COLO829 (cell line): Measurements from ENCODE around the gene PCBP2.
"Not testable (repeated sequence)": the region's sequence is repeated elsewhere in the genome, so short reads cannot be mapped to it uniquely, and the experiment has no call there.

ENCODE experiments used
- DNase-seq: peaks from one replicate; pipeline ENCODE4 v3.0.0; 2012; ENCODE audit warnings: low spot score

PCBP2 gene

DNA sequence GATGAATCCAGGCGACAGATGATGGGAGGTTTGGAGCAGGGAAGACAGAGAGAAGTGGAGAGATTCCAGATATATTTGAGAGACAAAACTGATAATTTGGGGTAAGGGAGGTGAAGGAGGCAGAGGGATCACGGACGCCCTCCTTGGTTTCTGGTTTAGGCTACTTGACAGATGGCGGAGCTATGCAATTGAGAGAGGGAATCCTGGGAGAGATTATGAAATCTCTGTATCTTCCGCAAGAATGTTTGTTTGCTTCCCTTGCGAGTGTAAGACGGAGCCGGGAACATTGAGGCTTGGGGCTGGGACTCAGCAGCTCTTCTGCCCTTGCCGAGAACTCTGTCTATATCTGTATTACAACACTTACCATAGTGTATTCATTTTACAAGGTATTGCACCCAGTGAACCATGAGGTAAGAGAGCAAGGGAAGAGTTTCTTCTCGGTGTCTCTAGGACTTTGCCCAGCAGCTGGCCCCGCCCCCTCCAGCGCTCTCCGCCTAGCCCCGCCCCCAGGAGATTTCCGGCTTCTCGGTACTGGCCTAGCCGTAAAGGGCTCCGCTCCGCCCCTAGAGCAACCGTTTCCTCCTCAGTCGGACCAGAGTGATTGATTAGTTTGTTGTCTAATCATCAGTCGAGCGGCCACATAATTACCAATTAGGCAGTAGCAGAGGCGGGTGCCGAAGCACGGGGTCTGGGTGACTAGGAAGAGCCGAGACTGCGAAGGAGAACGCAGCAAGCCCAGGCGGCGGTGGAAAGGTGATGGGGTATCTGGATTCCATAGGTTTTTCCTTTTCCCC is 10.7 kb upstream of the PCBP2 start, which contains the start of gene PRR13:
PRR13 (plus strand) TSS at position 695 of the 794 bp plus-strand sequence. CDS start 981 bp downstream, outside the sequence.
- DNase-seq: peak; percentile 98

GRCh38 chr12:53443955-53444354 is 7.9 kb upstream of the PCBP2 start:
- DNase-seq: no peak

DNA sequence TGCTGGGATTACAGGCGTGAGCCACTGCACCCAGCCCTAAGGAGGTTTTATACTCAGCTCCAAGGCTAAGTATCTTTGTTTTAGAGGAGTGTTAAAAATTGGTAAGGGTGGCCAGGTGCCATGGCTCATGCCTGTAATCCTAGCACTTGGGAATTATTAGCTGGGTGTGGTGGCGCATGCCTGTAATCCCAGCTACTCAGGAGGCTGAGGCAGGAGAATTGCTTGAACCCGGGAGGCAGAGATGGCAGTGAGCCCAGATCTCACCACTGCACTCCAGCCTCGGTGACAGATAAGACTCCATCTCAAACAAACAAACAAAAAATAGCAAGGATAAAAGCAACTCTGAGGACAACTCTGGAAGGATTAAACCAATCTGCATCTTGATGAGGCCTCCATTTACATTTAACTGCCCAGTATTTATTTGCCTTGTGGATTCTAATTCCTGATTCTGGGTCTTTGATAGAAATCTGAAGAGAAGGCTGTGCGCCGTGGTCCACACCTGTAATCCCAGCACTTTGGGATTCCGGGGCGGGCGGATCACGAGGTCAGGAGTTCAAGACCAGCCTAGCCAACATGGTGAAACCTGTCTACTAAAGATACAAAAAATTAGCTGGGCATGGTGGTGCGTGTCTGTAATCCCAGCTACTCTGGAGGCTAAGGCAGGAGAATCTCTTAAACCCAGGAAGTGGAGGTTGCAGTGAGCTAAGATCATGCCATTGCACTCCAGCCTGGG is 7.1 kb upstream of the PCBP2 start:
- DNase-seq: not testable (repeated sequence)

DNA sequence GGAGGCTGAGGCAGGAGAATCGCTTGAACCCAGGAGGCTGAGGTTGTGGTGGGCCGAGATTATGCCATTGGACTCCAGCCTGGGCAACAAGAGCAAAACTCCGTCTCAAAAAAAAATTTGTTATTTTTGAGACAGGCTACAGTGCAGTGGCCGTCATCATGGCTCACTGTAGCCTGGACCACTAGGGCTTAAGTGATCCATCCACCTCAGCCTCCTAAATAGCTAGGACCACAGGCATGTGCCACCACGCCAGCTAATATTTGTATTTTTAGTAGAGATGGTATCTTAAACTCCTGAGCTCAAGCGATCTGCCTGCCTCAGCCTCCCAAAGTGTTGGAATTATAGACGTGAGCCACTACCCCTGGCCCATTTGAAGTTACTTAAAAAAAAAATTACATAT is 966 bp upstream of the PCBP2 start:
- no peak for DNase-seq

DNA sequence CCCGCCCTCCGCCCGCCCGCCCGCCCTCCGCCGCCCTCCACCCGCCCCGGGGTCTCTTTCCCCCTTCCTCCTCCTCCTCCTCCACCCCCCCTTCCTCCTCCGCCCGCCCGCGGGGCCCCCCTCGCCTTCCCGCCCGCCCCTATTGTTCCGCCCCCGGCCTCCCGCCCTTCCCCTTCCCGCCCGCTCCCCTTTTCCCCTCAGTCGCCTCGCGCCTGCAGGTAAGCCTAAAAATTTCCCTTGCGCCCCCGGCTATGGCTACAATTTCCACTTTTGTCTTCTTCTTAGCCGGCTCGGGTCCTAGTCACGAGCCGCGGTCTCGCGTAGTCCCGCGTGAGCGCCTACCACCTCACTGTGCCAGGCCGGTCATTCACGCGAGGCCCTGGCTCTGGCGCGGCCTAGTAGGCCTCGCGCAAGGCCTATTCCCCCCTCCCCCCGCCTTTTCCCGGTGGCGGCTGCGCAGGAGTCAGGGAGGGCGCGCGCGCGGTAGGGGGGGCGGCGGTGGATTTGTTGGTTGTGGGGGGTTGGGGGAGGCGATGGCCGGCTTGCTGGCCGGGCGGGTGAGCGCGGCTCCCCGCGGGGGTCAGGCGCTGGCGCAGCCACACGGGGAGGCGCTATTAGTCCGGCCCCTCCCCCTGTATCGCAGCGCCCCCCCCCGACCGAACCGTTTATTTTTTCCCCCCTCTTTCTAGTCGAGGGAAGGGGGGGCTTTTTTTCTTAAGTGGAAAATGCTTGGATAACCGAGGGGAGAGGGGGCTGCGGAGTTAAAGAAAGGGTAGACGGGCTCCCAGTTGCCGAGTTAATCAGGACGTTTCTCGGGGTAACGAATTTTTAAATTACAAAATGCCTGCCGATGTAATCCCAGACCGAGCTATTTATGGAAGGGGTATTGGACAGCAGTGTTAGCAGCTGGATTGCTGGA is 516 bp downstream of the PCBP2 start:
- peak; percentile 68 for DNase-seq

- DNase-seq: no peak
Observed at GRCh38 chr12:53453953-53454640, 2.2 kb downstream of the PCBP2 start.

GRCh38 chr12:53454707-53455106 is 2.8 kb downstream of the PCBP2 start:
- DNase-seq: no peak

DNA sequence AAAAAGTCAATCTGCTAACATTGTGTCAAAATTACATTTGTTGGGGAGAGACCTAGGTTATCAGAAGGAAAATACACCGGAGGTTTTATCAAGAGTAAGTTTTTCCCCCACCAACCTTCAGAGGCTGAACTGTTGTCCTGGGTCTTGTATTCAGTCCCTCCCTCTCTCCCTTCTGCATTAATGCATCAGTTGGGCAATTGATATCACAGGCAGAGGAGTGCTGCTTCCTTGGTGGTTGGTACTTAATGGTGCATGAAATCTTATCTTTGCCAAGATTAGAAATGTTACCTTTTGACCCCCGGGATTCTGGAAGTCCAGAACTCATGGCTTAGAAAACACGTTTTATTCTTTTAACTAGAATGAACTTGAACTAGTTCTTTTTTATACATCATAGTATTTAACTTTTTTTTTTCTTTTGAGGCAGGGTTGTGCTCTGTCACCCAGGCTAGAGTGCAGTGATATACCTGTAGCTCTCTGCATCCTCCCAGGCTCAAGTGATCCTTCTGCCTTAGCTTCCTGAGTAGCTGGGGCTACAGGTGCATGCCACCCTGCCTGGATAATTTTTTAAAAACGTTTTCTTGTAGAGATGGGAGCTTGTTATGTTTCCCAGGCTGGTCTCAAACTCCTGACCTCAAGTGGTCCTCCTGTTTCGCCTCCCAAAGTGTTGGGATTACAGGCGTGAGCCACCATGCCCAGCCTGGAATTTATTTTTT is 4.9 kb downstream of the PCBP2 start:
- no peak for DNase-seq

DNA sequence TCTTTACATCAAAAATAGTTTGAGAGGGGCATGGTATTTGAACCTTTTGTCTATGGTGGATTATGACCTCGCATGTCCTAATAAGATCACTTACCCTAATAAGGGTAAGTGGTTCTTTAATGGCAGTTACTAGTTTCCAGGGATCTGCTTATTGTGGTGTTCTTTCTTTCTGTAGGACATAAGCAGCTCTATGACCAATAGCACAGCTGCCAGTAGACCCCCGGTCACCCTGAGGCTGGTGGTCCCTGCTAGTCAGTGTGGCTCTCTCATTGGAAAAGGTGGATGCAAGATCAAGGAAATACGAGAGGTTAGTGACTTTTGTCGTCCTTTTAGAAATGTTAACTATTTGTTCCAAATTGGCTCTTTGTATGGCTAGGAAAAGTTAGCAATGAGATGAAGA is 7.2 kb downstream of the PCBP2 start:
- no peak for DNase-seq

DNA sequence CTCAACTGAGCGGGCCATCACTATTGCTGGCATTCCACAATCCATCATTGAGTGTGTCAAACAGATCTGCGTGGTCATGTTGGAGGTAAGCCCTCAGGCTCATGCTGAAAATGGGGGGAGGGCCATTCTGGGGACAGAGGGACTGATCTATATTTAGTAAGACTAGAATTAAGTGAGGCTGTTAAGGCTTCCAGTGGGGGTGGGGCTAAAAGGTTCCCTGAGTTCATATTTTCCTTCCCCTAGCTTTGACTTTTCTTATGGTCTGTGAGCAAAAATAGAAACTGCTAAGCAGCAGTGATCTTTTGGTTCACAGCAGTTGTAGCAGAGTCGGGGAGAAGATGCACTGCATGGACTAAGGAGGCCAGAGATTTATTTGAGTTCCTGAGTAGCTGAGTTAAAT is 9.2 kb downstream of the PCBP2 start:
- DNase-seq: no peak

GRCh38 chr12:53461591-53461990 is 9.7 kb downstream of the PCBP2 start:
- DNase-seq: no peak

DNA sequence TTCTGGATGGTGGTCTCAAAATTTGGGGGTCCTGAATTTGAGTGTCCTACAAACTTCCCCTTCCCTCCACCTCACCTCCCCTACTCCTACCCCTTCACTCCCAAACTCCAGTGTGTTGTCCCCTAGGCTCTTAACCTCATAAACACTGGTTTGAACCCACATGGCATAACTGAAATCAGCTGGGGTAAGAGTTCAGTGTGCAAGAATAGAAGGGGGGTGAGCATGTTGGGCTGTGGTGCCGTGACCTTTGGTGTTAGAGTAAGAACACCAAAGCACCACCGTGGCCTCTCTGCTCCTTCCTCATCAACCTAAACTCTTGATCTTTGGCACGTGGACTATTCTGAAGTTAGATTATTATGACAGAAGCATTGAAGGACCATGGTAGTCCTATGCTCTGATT is 11.0 kb downstream of the PCBP2 start:
- DNase-seq: no peak

DNA sequence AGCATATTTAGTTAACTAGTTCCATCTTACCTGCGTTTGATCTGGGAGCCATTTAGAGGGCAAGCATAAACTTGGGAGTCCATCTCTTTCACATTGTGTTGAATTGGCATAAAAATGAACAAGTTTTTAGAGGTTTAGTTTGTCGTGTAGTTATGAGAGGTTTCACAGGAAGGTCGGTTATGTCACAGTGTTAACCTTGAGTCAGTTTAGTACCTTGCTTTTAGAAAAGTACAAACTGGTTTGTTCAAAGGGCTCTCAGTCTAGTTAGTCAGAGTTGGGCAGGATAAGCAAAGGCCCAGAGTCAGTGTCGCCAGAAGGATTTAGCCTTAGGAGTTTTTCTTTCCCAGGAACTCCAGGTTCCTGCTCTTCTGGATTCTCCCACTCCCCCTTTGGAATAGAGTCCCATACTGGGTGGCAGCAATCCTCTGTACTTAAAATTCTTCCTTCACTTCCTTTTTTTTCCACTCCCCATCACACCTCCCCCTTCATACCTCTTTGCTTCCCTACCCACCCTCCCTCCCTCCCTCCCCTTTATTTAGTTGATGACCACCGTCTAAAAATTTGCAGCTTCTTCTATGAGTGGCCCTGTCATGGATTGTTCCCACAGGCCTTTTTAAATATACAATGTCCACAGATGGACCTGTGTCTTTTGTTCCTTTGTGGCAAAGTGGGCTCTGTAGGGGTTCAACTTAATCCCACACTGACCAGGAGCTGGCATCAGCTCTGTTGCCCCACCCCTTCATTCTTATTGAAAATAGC is 12.1 kb downstream of the PCBP2 start:
- no peak for DNase-seq

- DNase-seq: no peak
Observed at GRCh38 chr12:53464685-53465418, 12.9 kb downstream of the PCBP2 start.

- DNase-seq: no peak
Observed at GRCh38 chr12:53465679-53466078, 13.8 kb downstream of the PCBP2 start.

- no peak for DNase-seq
Observed at GRCh38 chr12:53466640-53467039, 14.7 kb downstream of the PCBP2 start.

GRCh38 chr12:53467082-53467481 is 15.2 kb downstream of the PCBP2 start:
- no peak for DNase-seq

- DNase-seq: no peak
Observed at GRCh38 chr12:53467880-53468279, 16.0 kb downstream of the PCBP2 start.

DNA sequence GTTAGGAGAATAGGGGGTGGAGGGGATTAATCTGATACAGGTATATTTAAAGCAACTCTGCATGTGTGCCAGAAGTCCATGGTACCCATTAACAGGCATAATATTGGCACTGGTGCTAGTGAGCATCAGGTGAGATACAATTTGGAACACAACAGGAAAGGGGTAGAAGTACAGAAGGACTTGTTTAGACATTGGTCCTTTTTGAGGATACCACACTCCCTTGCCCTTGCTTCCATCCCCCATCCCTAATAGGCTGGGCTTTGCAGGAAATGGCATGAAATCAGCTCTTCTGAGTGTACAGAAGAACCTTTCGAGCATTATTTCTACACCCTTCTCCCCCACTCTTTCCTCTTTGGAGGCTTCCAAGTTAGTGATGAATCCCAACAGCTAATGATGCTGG is 16.4 kb downstream of the PCBP2 start:
- no peak for DNase-seq
